Measurements from ENCODE around the gene NRBF2.

NRBF2 gene

GRCh38 chr10:63165249-63165648 lies 32.1 kb downstream of the NRBF2 start:
- no peak for DNase-seq

GRCh38 chr10:63166742-63167258 lies 33.7 kb downstream of the NRBF2 start:
- peak; percentile 44 to 65 for DNase-seq

DNA sequence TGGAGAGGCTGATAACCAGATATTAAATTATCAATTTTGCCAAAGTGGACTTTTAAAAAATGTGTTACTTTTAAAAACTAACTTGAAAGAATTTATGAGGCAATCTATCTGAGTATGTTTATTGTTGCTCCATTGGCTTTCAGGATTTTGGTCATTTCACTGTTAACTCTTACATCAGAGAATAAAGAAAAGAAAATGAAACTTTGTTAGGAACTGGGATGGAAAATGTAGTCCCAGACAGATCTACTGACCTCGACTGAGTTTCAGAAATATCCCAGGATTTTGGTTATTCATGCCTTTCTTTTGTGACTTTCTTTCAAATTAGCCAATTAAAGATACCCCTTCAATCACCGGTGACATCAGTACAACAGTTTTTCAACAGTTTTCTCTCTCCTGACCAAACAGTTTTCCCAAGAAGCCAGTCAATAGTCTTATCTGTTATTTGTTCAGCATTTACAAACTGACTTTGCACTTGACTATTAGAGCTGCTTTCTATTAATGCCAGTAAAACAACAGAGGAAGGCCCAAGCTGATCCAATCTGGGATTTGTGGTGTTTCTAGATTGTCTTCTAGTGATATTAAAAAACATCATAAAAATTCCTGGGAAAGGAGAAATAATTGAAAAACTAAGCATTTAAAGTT lies 35.8 kb downstream of the NRBF2 start:
- DNase-seq = no peak

GRCh38 chr10:63169624-63170023 lies 36.5 kb downstream of the NRBF2 start:
- no peak for DNase-seq

DNA sequence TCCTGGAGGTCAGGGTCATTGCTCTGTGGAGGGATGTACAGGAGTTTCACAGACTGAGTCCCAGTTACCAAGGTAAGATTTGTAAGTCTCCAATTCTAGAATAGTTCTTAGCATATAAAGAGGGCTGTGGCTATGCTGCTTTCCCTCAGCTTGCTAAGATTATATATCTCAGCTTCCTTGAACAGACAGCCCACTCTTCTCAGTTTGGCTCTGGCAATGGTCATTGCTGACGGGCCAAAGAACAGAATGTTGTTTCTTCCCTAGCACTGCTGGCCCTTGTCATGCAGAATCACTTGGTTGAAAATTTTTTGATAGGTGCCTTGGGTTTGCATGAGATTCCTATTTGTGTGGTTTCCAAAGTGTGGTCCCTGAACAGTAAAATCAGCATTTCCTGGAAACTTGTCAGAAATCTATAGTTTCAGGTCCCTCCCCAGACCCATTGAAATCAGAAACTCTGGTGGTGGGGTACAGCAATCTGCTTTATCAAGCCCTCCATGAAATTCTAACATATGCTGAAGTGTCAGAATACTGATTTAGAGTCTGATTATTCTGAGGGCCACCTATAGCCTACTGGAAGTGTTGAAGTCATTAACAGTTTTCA lies 38.2 kb downstream of the NRBF2 start:
- no peak for DNase-seq

DNA sequence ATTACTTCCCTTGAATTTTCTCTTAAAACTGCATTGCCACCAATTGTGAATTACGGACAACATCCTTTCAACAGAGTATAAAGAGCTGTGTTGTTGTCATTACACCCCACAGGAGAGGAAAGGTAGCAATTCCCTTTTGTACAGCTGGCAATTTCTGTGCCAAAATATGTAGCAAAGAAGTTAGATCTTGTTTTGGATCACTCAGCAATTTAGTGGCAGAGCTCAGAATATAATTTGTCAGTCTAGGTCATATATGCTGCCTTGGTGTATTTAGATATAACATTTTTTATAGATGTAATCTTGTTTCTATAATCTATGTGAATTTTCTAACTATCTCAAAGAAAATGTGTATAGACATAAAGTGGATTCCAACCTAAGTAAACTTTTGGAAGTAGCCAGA lies 38.8 kb downstream of the NRBF2 start:
- DNase-seq = no peak

GRCh38 chr10:63173468-63174232 lies 40.5 kb downstream of the NRBF2 start:
- no peak for DNase-seq

GRCh38 chr10:63175534-63175933 lies 42.4 kb downstream of the NRBF2 start:
- DNase-seq = no peak

DNA sequence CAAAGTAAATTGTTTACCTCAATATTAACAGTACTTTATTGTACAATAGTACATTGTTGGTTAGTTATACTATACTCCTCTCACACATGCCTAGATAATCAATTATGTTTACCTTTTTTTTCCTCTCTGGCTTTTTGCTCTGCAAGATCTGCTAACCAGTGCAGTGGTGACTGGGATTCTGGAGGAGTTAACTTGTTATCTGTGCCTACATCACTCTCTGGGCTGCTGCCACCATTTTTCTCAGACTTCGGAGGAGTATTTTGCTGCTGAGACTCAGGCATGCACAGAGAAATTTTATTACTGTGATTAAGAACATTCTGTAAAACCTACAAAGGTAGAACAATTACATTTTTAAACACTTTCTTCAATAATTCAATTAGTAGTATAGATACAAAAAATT lies 59.7 kb downstream of the NRBF2 start:
- no peak for DNase-seq

DNA sequence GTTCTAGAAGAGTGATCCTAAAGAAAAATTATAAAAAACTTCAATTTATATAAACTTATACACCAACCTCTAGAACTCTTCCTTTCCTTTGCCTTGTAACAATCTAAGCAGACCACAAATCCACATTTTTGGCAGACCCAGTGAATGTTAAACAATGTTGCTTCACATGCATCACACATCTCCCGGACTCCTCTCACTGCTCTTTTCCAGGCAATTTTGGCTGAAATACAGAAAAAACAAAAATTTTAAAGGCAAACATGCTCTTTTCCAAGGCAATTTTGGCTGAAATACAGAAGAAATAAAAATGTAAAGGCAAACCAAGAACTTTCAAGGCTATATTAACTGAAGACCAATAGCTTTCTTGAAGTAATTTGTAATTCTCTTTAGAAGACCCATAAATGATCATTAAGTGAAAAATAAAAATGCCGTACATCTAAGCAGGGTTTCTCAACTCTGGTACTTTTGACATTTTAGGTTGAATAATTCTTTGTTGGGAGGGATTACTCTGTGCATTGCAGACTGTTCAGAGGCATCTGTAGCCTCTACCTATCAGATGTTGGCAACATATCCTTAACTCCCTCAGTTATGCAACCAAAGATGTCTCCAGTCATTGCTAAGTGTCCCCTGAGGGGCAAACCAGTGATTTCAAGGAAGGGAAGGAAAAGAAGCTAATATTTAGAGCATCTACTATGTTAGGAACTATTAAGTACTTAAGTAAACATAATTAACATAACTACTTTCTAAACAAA lies 64.4 kb downstream of the NRBF2 start:
- DNase-seq = peak in 1 of 2 experiments; percentile 47

DNA sequence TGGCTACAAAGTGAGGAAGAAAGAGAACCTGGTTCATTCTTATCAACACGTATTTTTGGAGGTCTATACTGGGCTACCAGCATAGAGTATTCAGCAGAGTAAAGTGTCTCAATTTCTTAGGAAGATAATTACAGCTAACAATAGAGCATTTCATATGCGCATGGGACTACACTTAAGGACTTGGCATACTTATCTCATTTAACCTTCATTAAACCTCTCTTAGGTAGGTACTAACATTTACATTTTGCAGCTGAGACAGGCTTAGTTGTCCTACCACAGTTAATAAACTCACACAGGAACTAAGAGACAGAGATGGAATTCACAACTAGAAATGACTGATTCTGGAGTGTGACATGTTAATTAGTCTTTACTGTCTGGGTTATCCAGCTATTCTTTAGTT lies 66.6 kb downstream of the NRBF2 start:
- DNase-seq = no peak

GRCh38 chr10:63200431-63200830 lies 67.3 kb downstream of the NRBF2 start:
- DNase-seq = peak; percentile 9 to 43

DNA sequence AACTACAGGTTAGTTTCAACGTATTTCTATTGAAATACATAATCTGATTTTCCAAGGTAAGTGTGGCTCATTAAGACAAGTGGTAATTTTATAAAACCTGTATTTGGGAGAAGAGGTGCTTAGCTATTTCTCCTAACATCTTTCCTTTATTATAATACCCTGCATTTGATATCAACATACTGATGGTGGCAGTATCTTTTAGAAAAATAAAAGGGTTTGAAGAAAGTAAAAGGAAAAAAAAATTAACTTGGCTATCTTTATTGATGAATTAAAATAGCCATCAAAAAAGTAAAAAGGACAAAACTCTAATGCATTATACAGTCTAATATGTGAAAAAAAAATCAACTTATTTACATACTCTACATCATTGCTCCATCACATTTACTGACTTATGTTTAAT lies 68.0 kb downstream of the NRBF2 start:
- no peak for DNase-seq
